HEK293 (cell line): ENCODE data around the gene RPRD1B.

ENCODE experiments used
- CTCF ChIA-PET: fragments of 350-600 bp; formaldehyde crosslinking; extraction: SDS; loops from one replicate; lab custom pipeline; 2021; ENCODE audit warnings: antibody characterized with exemption; lab: Yijun Ruan, JAX
- POLR2A ChIA-PET: fragments of 300-600 bp; formaldehyde crosslinking; extraction: SDS; loops from one replicate; lab custom pipeline; 2020; ENCODE audit warnings: antibody characterized with exemption, inconsistent platforms; lab: Yijun Ruan, JAX
- H3K27ac ChIP-seq: fragments of 200-500 bp; sonication (Bioruptor generic); 2 replicates; pipeline ENCODE4 v1.5.1; 2014; ENCODE audit warnings: low read depth, low read length, control low read depth, inconsistent platforms; ENCODE audit errors: extremely low read depth
- H3K36me3 ChIP-seq, 2 experiments: fragments of 200-500 bp in 1 of 2; sonication (Bioruptor generic) in 1 of 2; 1 replicate in 1 of 2; 2 replicates in 1 of 2; pipeline ENCODE4 v1.5.1; 2014 to 2017; ENCODE audit warnings: inconsistent platforms in 2 of 2, low read length in 2 of 2; ENCODE audit not compliant: control insufficient read depth in 2 of 2, insufficient read depth in 1 of 2
- H3K4me1 ChIP-seq: fragments of 200-500 bp; sonication (Bioruptor generic); 2 replicates; pipeline ENCODE4 v1.5.1; 2014; ENCODE audit warnings: mild to moderate bottlenecking, low read length, inconsistent platforms; ENCODE audit not compliant: control insufficient read depth, insufficient read depth
- H3K4me3 ChIP-seq: 2 replicates; pipeline ENCODE4 v1.5.1; 2011; ENCODE audit warnings: low read depth, mild to moderate bottlenecking, control low read depth, low read length, moderate library complexity
- H3K9me3 ChIP-seq: fragments of 200-500 bp; sonication (Bioruptor generic); 2 replicates; pipeline ENCODE4 v1.5.1; 2014; ENCODE audit warnings: low read depth, low read length, inconsistent platforms; ENCODE audit not compliant: control insufficient read depth, insufficient read depth
- BCL11A ChIP-seq: fragments of 450-650 bp; formaldehyde crosslinking; IDR thresholded peaks from 2 replicates; pipeline ENCODE4 v1.5.1; 2016; ENCODE audit warnings: low read depth, missing biosample characterization, missing genetic modification characterization
- BCL11B ChIP-seq: fragments of 450-650 bp; formaldehyde crosslinking; IDR thresholded peaks from 2 replicates; pipeline ENCODE4 v1.5.1; 2016; ENCODE audit warnings: low read depth, missing biosample characterization, missing genetic modification characterization
- EGR2 ChIP-seq: fragments of 450-650 bp; formaldehyde crosslinking; IDR thresholded peaks from 2 replicates; pipeline ENCODE4 v1.5.1; 2016; ENCODE audit warnings: low read depth, missing biosample characterization, missing genetic modification characterization
- HOXA7 ChIP-seq: sonication (generic); formaldehyde crosslinking; IDR thresholded peaks from 2 replicates; pipeline ENCODE4 v1.8.1; 2022; ENCODE audit warnings: missing genetic modification reagents, borderline replicate concordance
- KLF17 ChIP-seq: fragments of 450-650 bp; formaldehyde crosslinking; IDR thresholded peaks from 2 replicates; pipeline ENCODE4 v1.5.1; 2016; ENCODE audit warnings: missing biosample characterization, missing genetic modification characterization
- KLF8 ChIP-seq: fragments of 450-650 bp; formaldehyde crosslinking; IDR thresholded peaks from 2 replicates; pipeline ENCODE4 v1.5.1; 2016; ENCODE audit warnings: missing biosample characterization, missing genetic modification characterization
- SCRT1 ChIP-seq: fragments of 450-650 bp; formaldehyde crosslinking; IDR thresholded peaks from 2 replicates; pipeline ENCODE4 v1.5.1; 2016; ENCODE audit warnings: missing biosample characterization, missing genetic modification characterization, borderline replicate concordance
- ZNF324 ChIP-seq: fragments of 450-650 bp; formaldehyde crosslinking; IDR thresholded peaks from 2 replicates; pipeline ENCODE4 v1.5.1; 2016; ENCODE audit warnings: missing biosample characterization, missing genetic modification characterization
- ZNF449 ChIP-seq: fragments of 450-650 bp; formaldehyde crosslinking; IDR thresholded peaks from 2 replicates; pipeline ENCODE4 v1.5.1; 2017; ENCODE audit warnings: missing biosample characterization, mild to moderate bottlenecking, missing genetic modification characterization, moderate library complexity
- ZNF473 ChIP-seq: fragments of 450-650 bp; formaldehyde crosslinking; IDR thresholded peaks from 2 replicates; pipeline ENCODE4 v1.5.1; 2017; ENCODE audit warnings: missing biosample characterization, missing genetic modification characterization
- ZNF488 ChIP-seq: fragments of 450-650 bp; formaldehyde crosslinking; IDR thresholded peaks from 2 replicates; pipeline ENCODE4 v1.5.1; 2016; ENCODE audit warnings: missing biosample characterization, missing genetic modification characterization
- ZNF544 ChIP-seq: fragments of 450-650 bp; formaldehyde crosslinking; IDR thresholded peaks from 2 replicates; pipeline ENCODE4 v1.5.0; 2017; ENCODE audit warnings: missing biosample characterization, missing genetic modification characterization
- ZNF600 ChIP-seq: fragments of 450-650 bp; formaldehyde crosslinking; IDR thresholded peaks from 2 replicates; pipeline ENCODE4 v1.5.1; 2016; ENCODE audit warnings: missing biosample characterization, missing genetic modification characterization
- ZNF670 ChIP-seq: fragments of 450-650 bp; formaldehyde crosslinking; IDR thresholded peaks from 2 replicates; pipeline ENCODE4 v1.5.1; 2016; ENCODE audit warnings: missing biosample characterization, missing genetic modification characterization, low read depth
- ZNF704 ChIP-seq: fragments of 450-650 bp; formaldehyde crosslinking; IDR thresholded peaks from 2 replicates; pipeline ENCODE4 v1.5.1; 2016; ENCODE audit warnings: missing biosample characterization, missing genetic modification characterization
- ZNF785 ChIP-seq: fragments of 450-650 bp; formaldehyde crosslinking; IDR thresholded peaks from 2 replicates; pipeline ENCODE4 v1.5.1; 2016; ENCODE audit warnings: missing biosample characterization, missing genetic modification characterization
- ZNF830 ChIP-seq: fragments of 450-650 bp; IDR thresholded peaks from 2 replicates; pipeline ENCODE4 v1.5.0; 2018; ENCODE audit warnings: missing biosample characterization, missing genetic modification characterization, low read depth, mild to moderate bottlenecking, moderate library complexity
- ZNF843 ChIP-seq: fragments of 450-650 bp; formaldehyde crosslinking; IDR thresholded peaks from 2 replicates; pipeline ENCODE4 v1.5.1; 2016; ENCODE audit warnings: missing biosample characterization, missing genetic modification characterization
- ZSCAN4 ChIP-seq: fragments of 450-650 bp; formaldehyde crosslinking; IDR thresholded peaks from 2 replicates; pipeline ENCODE4 v1.5.1; 2017; ENCODE audit warnings: missing biosample characterization, missing genetic modification characterization
- ZSCAN5A ChIP-seq: fragments of 450-650 bp; formaldehyde crosslinking; IDR thresholded peaks from 2 replicates; pipeline ENCODE4 v1.5.1; 2016; ENCODE audit warnings: missing biosample characterization, missing genetic modification characterization

Gene RPRD1B

GRCh38 chr20:37991157-37991866 lies 42.2 kb upstream of the RPRD1B start:
- Histone ChIP-seq H3K4me1 (no peaks in the 10 kb centered on the region), H3K27ac (no peak overlapping the region), H3K4me3 (no peak overlapping the region), H3K9me3 (no peaks in the 10 kb centered on the region), H3K36me3 (peaks cover 0 to 86% of the 10 kb centered on the region in 2 experiments; a peak in 1 of 3 replicates)
- CTCF ChIA-PET = interaction anchor here (0.6 to 5.5 kb wide), 8 partner anchors 67 to 426 kb away, joined by 3 to 43 read pairs (median 3); no protein-coding TSS in a partner anchor
- POLR2A ChIA-PET = no interaction called here
- no peak for TF ChIP-seq KLF8 (tag by site-specific recombination)
- TF ChIP-seq ZNF544 (tag by site-specific recombination) = no peak
- no peak for TF ChIP-seq ZSCAN4 (tag by site-specific recombination)
- TF ChIP-seq SCRT1 (tag by site-specific recombination) = no peak
- TF ChIP-seq BCL11B = no peak
- no peak for TF ChIP-seq ZNF324 (tag by site-specific recombination)
- no peak for TF ChIP-seq ZNF830
- no peak for TF ChIP-seq ZNF600
- TF ChIP-seq ZNF704 (tag by site-specific recombination) = no peak
- no peak for TF ChIP-seq BCL11A (tag by site-specific recombination)
- TF ChIP-seq EGR2 (tag by site-specific recombination) = no peak
- TF ChIP-seq ZSCAN5A (tag by site-specific recombination) = no peak
- no peak for TF ChIP-seq KLF17 (tag by site-specific recombination)
- no peak for TF ChIP-seq ZNF670 (tag by site-specific recombination)
- TF ChIP-seq ZNF785 = no peak
- no peak for TF ChIP-seq ZNF449 (tag by site-specific recombination)
- no peak for TF ChIP-seq ZNF473 (tag by site-specific recombination)
- TF ChIP-seq ZNF843 (tag by site-specific recombination) = no peak
- TF ChIP-seq HOXA7 (CRISPR knock-in tag) = no peak
- no peak for TF ChIP-seq ZNF488
